CD4-positive, alpha-beta T cell (primary cell): Measurements from ENCODE around the gene GPSM1. TPM values are rescaled to one million over a fixed set of nuclear protein-coding genes. Genes with fewer than 3 reads are reported as not detected.

Experiments used
- ATAC-seq: fragments of 200-7000 bp; cut with Tn5 transposase; one replicate; pipeline ENCODE4 v1.10.0; 2022; ENCODE audit warnings: mild to moderate bottlenecking; ENCODE audit not compliant: poor library complexity
- CTCF ChIA-PET: fragments of 350-600 bp; sonication (Branson Sonifier 250); formaldehyde crosslinking; loops from one replicate; lab custom pipeline; 2021; ENCODE audit warnings: antibody characterized with exemption, inconsistent platforms; lab: Charles Lee
- POLR2A ChIA-PET: fragments of 350-600 bp; sonication (Branson Sonifier 250); formaldehyde crosslinking; loops from one replicate; lab custom pipeline; 2021; ENCODE audit warnings: antibody characterized with exemption, inconsistent platforms; lab: Charles Lee
- DNase-seq, 14 experiments: peaks; one replicate each; pipeline ENCODE4 v3.0.0-alpha.2; 2013 to 2020; ENCODE audit warnings: mixed read lengths in 2 of 14
- H3K27ac ChIP-seq, 2 donors: one replicate each; pipeline versions ENCODE4 v1.5.1 to v1.7.0; 2013; ENCODE audit warnings: low read length in 2 of 2, low read depth in 1 of 2, mild to moderate bottlenecking in 1 of 2
- H3K27me3 ChIP-seq, 2 experiments: 1 replicate in 1 of 2; 2 replicates in 1 of 2; pipeline versions ENCODE4 v1.6.1 to v1.7.0; 2013; ENCODE audit warnings: low read length in 2 of 2, control low read depth in 1 of 2, mild to moderate bottlenecking in 1 of 2, moderate library complexity in 1 of 2; ENCODE audit not compliant: insufficient read depth in 2 of 2, control insufficient read depth in 1 of 2
- H3K36me3 ChIP-seq: one replicate; pipeline ENCODE4 v1.6.1; 2013; ENCODE audit warnings: low read length, control low read depth; ENCODE audit not compliant: insufficient read depth
- H3K4me1 ChIP-seq: one replicate; pipeline ENCODE4 v1.6.1; 2013; ENCODE audit warnings: low read length, control low read depth; ENCODE audit not compliant: insufficient read depth
- H3K4me3 ChIP-seq: one replicate; pipeline ENCODE4 v1.5.1; 2013; ENCODE audit warnings: mild to moderate bottlenecking, low read length, moderate library complexity
- H3K9me3 ChIP-seq, 2 experiments: 1 replicate in 1 of 2; 2 replicates in 1 of 2; pipeline versions ENCODE4 v1.6.1 to v1.7.0; 2013; ENCODE audit warnings: low read length in 2 of 2, mild to moderate bottlenecking in 2 of 2, control low read depth in 1 of 2, moderate library complexity in 1 of 2; ENCODE audit not compliant: control insufficient read depth in 1 of 2, insufficient read depth in 1 of 2
- H3K27ac Mint-ChIP-seq: one replicate; pipeline ENCODE4 v1.8.0; 2020; ENCODE audit warnings: mixed read lengths
- H3K27me3 Mint-ChIP-seq: one replicate; pipeline ENCODE4 v1.8.0; 2021; ENCODE audit warnings: mixed read lengths
- H3K36me3 Mint-ChIP-seq: one replicate; pipeline ENCODE4 v1.8.0; 2021; ENCODE audit warnings: low read depth, mixed read lengths
- H3K4me1 Mint-ChIP-seq: one replicate; pipeline ENCODE4 v1.8.0; 2021; ENCODE audit warnings: low read depth, mixed read lengths
- H3K4me3 Mint-ChIP-seq: one replicate; pipeline ENCODE4 v1.8.0; 2020; ENCODE audit warnings: mild to moderate bottlenecking, mixed read lengths
- H3K9me3 Mint-ChIP-seq: one replicate; pipeline ENCODE4 v1.8.0; 2020; ENCODE audit warnings: mixed read lengths
- CTCF ChIP-seq: fragments of 200-600 bp; IDR thresholded peaks from one replicate; pipeline ENCODE4 v1.8.0; 2022; ENCODE audit warnings: antibody characterized with exemption, mild to moderate bottlenecking
- intact Hi-C, 2 experiments: fragments of 100-400 bp; cut with DNase I in 1 of 2; cut with micrococcal nuclease in 1 of 2; formaldehyde crosslinking; loops; one replicate each; pipeline versions ENCODE4 v1.15.1 to v1.9.0; 2023 to 2025; cut with DNase I, micrococcal nuclease
- total RNA-seq, 174 experiments: library from RNA in 2 of 174; stranded (reverse) in 2 of 174; gene quantifications; one replicate each; pipeline ENCODE4 v1.2.3 and lab custom pipeline; 2021 to 2026

The GPSM1 gene
- total RNA-seq, 2 experiments from 2014 or later = 7.7 to 8.6 TPM

GRCh38 chr9:136381311-136381710 is 54.0 kb downstream of the GPSM1 start:
- intact Hi-C loops = no loop called here
- CTCF ChIA-PET = interaction anchor here (1.2 kb wide), 1 partner anchor 18 kb away, joined by 4 read pairs; the partner anchor contains the start of gene DNLZ

GRCh38 chr9:136381966-136382513 is 54.7 kb downstream of the GPSM1 start:
- Mint-ChIP-seq H3K27me3 (no peaks in the 10 kb centered on the region), H3K4me3 (no peak overlapping the region), H3K36me3 (peaks cover 30% of the 10 kb centered on the region), H3K9me3 (no peaks in the 10 kb centered on the region), H3K27ac (no peak overlapping the region), H3K4me1 (peaks cover 18% of the 10 kb centered on the region)
- Histone ChIP-seq H3K4me1 (peaks cover 22% of the 10 kb centered on the region), H3K36me3 (peaks cover 39% of the 10 kb centered on the region), H3K27ac (no peak overlapping the region), H3K27me3 (no peaks in the 10 kb centered on the region), H3K9me3 (no peaks in the 10 kb centered on the region), H3K4me3 (no peak overlapping the region)
- intact Hi-C loops = no loop called here
- no peak for TF ChIP-seq CTCF
- DNase-seq (no peak), ATAC-seq (no peak)
- ChIA-PET POLR2A (no interaction called here), CTCF (interaction anchor here (1.2 kb wide), 1 partner anchor 18 kb away, joined by 4 read pairs; the partner anchor contains the start of gene DNLZ)

More at GRCh38 chr9:136381311-136381710, 54.0 kb downstream of the GPSM1 start:
- Histone ChIP-seq H3K4me3 (no peak overlapping the region), H3K9me3 (no peaks in the 10 kb centered on the region), H3K27ac (no peak overlapping the region), H3K4me1 (peaks cover 22% of the 10 kb centered on the region), H3K36me3 (peaks cover 36% of the 10 kb centered on the region), H3K27me3 (no peaks in the 10 kb centered on the region)
- Mint-ChIP-seq H3K27me3 (no peaks in the 10 kb centered on the region), H3K4me3 (no peak overlapping the region), H3K4me1 (peaks cover 18% of the 10 kb centered on the region), H3K27ac (no peak overlapping the region), H3K9me3 (no peaks in the 10 kb centered on the region), H3K36me3 (peaks cover 28% of the 10 kb centered on the region)
- ATAC-seq = no peak
- POLR2A ChIA-PET = no interaction called here
- TF ChIP-seq CTCF = no peak
- no peak for DNase-seq

- Histone ChIP-seq H3K9me3 (no peaks in the 10 kb centered on the region), H3K27ac (no peak overlapping the region), H3K4me3 (no peak overlapping the region), H3K36me3 (peaks cover 51% of the 10 kb centered on the region), H3K4me1 (peaks cover 22% of the 10 kb centered on the region), H3K27me3 (no peaks in the 10 kb centered on the region)
- Mint-ChIP-seq H3K9me3 (no peaks in the 10 kb centered on the region), H3K4me1 (peaks cover 18% of the 10 kb centered on the region), H3K27ac (no peak overlapping the region), H3K4me3 (no peak overlapping the region), H3K27me3 (no peaks in the 10 kb centered on the region), H3K36me3 (peaks cover 40% of the 10 kb centered on the region)
- CTCF ChIA-PET = no interaction called here
- ATAC-seq = no peak
- no peak for DNase-seq
- intact Hi-C loops = no loop called here
- POLR2A ChIA-PET = no interaction called here
- TF ChIP-seq CTCF = no peak
Observed at GRCh38 chr9:136383436-136383835, 56.1 kb downstream of the GPSM1 start.
